Transverse colon (tissue), 4 donors: ENCODE results near the gene PFDN2.

Experiments used
- CTCF ChIP-seq, 5 experiments: fragments of 200-600 bp in 3 of 5; fragments of 450-650 bp in 2 of 5; sonication (generic) in 3 of 5; IDR thresholded peaks; 1 replicate in 2 of 5; 2 replicates in 3 of 5; pipeline ENCODE4 v1.5.1; 2016 to 2017; ENCODE audit warnings: antibody characterized with exemption in 5 of 5, inconsistent platforms in 3 of 5, mild to moderate bottlenecking in 2 of 5, moderate library complexity in 1 of 5
- EP300 ChIP-seq: sonication (generic); formaldehyde crosslinking; IDR thresholded peaks from one replicate; pipeline ENCODE4 v1.6.1; 2017; ENCODE audit warnings: antibody characterized with exemption, low read depth
- POLR2A ChIP-seq: fragments of 450-650 bp; IDR thresholded peaks from one replicate; pipeline ENCODE4 v1.6.1; 2016; ENCODE audit warnings: antibody characterized with exemption, mild to moderate bottlenecking, moderate library complexity
- POLR2AphosphoS5 ChIP-seq, 3 donors: sonication (generic); formaldehyde crosslinking; IDR thresholded peaks; one replicate each; pipeline ENCODE4 v1.6.1; 2016; ENCODE audit warnings: antibody characterized with exemption in 3 of 3

- TF ChIP-seq POLR2AphosphoS5 (IDR thresholded peaks at IDR 0.05) (no peak), CTCF (IDR thresholded peaks at IDR 0.05) (no peak), EP300 (no peak), POLR2A (no peak)
These were observed 3.3 kb upstream of the PFDN2 start for GRCh38 chr1:161121042-161121650.
